ENCODE measurements around the gene CTNNA2. TPM values are rescaled to one million over a fixed set of nuclear protein-coding genes. Genes with fewer than 3 reads are reported as not detected.

Gene CTNNA2
- total and polyA plus RNA-seq, 2 of the 8 experiments (the other 6 are each of a cell fraction or from before 2014, with no cell fraction given): 3.9 to 9.0 TPM

GRCh38 chr2:80324525-80324924, 811.7 kb downstream of the CTNNA2 start (continued):
- TF ChIP-seq, protein P1, sequence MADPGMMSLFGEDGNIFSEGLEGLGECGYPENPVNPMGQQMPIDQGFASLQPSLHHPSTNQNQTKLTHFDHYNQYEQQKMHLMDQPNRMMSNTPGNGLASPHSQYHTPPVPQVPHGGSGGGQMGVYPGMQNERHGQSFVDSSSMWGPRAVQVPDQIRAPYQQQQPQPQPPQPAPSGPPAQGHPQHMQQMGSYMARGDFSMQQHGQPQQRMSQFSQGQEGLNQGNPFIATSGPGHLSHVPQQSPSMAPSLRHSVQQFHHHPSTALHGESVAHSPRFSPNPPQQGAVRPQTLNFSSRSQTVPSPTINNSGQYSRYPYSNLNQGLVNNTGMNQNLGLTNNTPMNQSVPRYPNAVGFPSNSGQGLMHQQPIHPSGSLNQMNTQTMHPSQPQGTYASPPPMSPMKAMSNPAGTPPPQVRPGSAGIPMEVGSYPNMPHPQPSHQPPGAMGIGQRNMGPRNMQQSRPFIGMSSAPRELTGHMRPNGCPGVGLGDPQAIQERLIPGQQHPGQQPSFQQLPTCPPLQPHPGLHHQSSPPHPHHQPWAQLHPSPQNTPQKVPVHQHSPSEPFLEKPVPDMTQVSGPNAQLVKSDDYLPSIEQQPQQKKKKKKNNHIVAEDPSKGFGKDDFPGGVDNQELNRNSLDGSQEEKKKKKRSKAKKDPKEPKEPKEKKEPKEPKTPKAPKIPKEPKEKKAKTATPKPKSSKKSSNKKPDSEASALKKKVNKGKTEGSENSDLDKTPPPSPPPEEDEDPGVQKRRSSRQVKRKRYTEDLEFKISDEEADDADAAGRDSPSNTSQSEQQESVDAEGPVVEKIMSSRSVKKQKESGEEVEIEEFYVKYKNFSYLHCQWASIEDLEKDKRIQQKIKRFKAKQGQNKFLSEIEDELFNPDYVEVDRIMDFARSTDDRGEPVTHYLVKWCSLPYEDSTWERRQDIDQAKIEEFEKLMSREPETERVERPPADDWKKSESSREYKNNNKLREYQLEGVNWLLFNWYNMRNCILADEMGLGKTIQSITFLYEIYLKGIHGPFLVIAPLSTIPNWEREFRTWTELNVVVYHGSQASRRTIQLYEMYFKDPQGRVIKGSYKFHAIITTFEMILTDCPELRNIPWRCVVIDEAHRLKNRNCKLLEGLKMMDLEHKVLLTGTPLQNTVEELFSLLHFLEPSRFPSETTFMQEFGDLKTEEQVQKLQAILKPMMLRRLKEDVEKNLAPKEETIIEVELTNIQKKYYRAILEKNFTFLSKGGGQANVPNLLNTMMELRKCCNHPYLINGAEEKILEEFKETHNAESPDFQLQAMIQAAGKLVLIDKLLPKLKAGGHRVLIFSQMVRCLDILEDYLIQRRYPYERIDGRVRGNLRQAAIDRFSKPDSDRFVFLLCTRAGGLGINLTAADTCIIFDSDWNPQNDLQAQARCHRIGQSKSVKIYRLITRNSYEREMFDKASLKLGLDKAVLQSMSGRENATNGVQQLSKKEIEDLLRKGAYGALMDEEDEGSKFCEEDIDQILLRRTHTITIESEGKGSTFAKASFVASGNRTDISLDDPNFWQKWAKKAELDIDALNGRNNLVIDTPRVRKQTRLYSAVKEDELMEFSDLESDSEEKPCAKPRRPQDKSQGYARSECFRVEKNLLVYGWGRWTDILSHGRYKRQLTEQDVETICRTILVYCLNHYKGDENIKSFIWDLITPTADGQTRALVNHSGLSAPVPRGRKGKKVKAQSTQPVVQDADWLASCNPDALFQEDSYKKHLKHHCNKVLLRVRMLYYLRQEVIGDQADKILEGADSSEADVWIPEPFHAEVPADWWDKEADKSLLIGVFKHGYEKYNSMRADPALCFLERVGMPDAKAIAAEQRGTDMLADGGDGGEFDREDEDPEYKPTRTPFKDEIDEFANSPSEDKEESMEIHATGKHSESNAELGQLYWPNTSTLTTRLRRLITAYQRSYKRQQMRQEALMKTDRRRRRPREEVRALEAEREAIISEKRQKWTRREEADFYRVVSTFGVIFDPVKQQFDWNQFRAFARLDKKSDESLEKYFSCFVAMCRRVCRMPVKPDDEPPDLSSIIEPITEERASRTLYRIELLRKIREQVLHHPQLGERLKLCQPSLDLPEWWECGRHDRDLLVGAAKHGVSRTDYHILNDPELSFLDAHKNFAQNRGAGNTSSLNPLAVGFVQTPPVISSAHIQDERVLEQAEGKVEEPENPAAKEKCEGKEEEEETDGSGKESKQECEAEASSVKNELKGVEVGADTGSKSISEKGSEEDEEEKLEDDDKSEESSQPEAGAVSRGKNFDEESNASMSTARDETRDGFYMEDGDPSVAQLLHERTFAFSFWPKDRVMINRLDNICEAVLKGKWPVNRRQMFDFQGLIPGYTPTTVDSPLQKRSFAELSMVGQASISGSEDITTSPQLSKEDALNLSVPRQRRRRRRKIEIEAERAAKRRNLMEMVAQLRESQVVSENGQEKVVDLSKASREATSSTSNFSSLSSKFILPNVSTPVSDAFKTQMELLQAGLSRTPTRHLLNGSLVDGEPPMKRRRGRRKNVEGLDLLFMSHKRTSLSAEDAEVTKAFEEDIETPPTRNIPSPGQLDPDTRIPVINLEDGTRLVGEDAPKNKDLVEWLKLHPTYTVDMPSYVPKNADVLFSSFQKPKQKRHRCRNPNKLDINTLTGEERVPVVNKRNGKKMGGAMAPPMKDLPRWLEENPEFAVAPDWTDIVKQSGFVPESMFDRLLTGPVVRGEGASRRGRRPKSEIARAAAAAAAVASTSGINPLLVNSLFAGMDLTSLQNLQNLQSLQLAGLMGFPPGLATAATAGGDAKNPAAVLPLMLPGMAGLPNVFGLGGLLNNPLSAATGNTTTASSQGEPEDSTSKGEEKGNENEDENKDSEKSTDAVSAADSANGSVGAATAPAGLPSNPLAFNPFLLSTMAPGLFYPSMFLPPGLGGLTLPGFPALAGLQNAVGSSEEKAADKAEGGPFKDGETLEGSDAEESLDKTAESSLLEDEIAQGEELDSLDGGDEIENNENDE (IDR thresholded peaks at IDR 0.05; ENCODE audit: insufficient replicate concordance, low read length): peak; percentile 11
- TF ChIP-seq NRF1 (IDR thresholded peaks at IDR 0.05; ENCODE audit: low read depth, low read length): no peak
- no peak for TF ChIP-seq ZNF274 (IDR thresholded peaks at IDR 0.05; ENCODE audit: borderline replicate concordance, extremely low read depth, low read length)
- no peak for TF ChIP-seq POLR2A (IDR thresholded peaks at IDR 0.05; ENCODE audit: control extremely low read depth in 1 of 2, low read depth in 2 of 2, low read length in 2 of 2)

Data from H1 (cell line).